Fibroblast of villous mesenchyme (primary cell): ENCODE measurements around the gene KCNAB1. TPM values are rescaled to one million over a fixed set of nuclear protein-coding genes. Genes with fewer than 3 reads are reported as not detected.

Experiments
- DNase-seq: peaks from one replicate; pipeline ENCODE4 v3.0.0-alpha.2; 2010; ENCODE audit warnings: low read depth
- H3K4me3 ChIP-seq: 2 replicates; pipeline ENCODE4 v1.5.1; 2011; ENCODE audit warnings: low read depth, mild to moderate bottlenecking, low read length
- CTCF ChIP-seq: IDR thresholded peaks from 2 replicates; pipeline ENCODE4 v1.5.1; 2012; ENCODE audit warnings: low read depth, mild to moderate bottlenecking, low read length; ENCODE audit not compliant: insufficient read depth
- total RNA-seq: library from RNA; depleted of rRNA; stranded (reverse); fragments of >200 nt; gene quantifications from 2 replicates; pipeline ENCODE4 v1.2.3, GENCODE V29; 2012

KCNAB1 gene
- total RNA-seq, 1 donor: not detected

GRCh38 chr3:156535162-156535627 lies 414.8 kb downstream of the KCNAB1 start:
- TF ChIP-seq CTCF: no peak
- H3K4me3 ChIP-seq: no peak overlapping the region
- peak; percentile 99 for DNase-seq

- no peak for TF ChIP-seq CTCF
- no peak for DNase-seq
- no peak overlapping the region for H3K4me3 ChIP-seq
Observed at GRCh38 chr3:156535798-156536197, 415.4 kb downstream of the KCNAB1 start.

- H3K4me3 ChIP-seq: no peak overlapping the region
- no peak for TF ChIP-seq CTCF
- no peak for DNase-seq
Observed at GRCh38 chr3:156536524-156537316, 416.3 kb downstream of the KCNAB1 start.

- no peak for DNase-seq
- no peak overlapping the region for H3K4me3 ChIP-seq
- no peak for TF ChIP-seq CTCF
Observed at GRCh38 chr3:156539051-156539450, 418.7 kb downstream of the KCNAB1 start.

- DNase-seq: no peak
- H3K4me3 ChIP-seq: no peak overlapping the region
- TF ChIP-seq CTCF: no peak
Observed at GRCh38 chr3:156539802-156540201, 419.4 kb downstream of the KCNAB1 start.

GRCh38 chr3:156542101-156543042 lies 422.0 kb downstream of the KCNAB1 start:
- TF ChIP-seq CTCF: no peak
- H3K4me3 ChIP-seq: no peak overlapping the region
- DNase-seq: no peak
